Peyer's patch (tissue), 4 donors: ENCODE results near the gene P2RX7.

Source experiments
- POLR2A ChIP-seq, 2 donors: fragments of 450-650 bp; IDR thresholded peaks; one replicate each; pipeline ENCODE4 v1.5.1; 2017; ENCODE audit warnings: antibody characterized with exemption in 2 of 2, mild to moderate bottlenecking in 2 of 2, moderate library complexity in 2 of 2
- TF ChIP-seq, protein P1 (sequence below), 6 experiments: fragments of 450-650 bp in 4 of 6; fragments of 200-600 bp in 2 of 6; sonication (generic) in 1 of 6; IDR thresholded peaks; one replicate each; pipeline ENCODE4 v1.5.1; 2017 to 2019; ENCODE audit warnings: antibody characterized with exemption in 6 of 6, mild to moderate bottlenecking in 3 of 6, moderate library complexity in 1 of 6

DNA sequence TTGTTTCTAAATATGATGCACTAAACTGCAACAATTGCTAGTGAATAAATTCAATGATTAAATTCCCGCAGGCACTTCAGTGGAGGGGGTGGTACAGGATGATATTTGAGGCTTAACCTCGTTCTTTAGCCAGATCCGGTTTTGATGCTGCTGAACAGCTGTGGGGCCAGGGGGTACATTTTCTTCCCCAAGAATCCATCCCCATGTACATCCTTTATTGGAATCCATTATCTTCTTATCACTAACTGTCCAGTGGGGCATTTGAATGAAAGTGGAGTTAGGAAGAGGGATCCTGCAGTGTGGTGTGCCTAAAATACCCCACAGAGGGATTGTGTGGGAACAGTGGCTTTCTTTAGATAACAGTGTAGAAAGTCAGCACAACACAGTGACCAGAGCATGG, 48.4 kb upstream of the P2RX7 start:
- TF ChIP-seq, protein P1, sequence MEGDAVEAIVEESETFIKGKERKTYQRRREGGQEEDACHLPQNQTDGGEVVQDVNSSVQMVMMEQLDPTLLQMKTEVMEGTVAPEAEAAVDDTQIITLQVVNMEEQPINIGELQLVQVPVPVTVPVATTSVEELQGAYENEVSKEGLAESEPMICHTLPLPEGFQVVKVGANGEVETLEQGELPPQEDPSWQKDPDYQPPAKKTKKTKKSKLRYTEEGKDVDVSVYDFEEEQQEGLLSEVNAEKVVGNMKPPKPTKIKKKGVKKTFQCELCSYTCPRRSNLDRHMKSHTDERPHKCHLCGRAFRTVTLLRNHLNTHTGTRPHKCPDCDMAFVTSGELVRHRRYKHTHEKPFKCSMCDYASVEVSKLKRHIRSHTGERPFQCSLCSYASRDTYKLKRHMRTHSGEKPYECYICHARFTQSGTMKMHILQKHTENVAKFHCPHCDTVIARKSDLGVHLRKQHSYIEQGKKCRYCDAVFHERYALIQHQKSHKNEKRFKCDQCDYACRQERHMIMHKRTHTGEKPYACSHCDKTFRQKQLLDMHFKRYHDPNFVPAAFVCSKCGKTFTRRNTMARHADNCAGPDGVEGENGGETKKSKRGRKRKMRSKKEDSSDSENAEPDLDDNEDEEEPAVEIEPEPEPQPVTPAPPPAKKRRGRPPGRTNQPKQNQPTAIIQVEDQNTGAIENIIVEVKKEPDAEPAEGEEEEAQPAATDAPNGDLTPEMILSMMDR (IDR thresholded peaks at IDR 0.05): no peak
- no peak for TF ChIP-seq POLR2A (IDR thresholded peaks at IDR 0.05)
